ENCODE measurements around the gene ALAS1. TPM values are rescaled to one million over a fixed set of nuclear protein-coding genes. Genes with fewer than 3 reads are reported as not detected.

The ALAS1 gene
- 41.9 TPM for total RNA-seq

GRCh38 chr3:52197842-52198625, at the start of gene ALAS1:
Gene ALAS1 (plus strand): TSS chr3:52198160. CDS start chr3:52199242, 1,082 bp downstream.

GRCh38 chr3:52154135-52155094, 43.5 kb upstream of the ALAS1 start, which contains the start of gene POC1A:
Gene POC1A (minus strand): TSS chr3:52154423. CDS start chr3:52154372, 51 bp downstream.

GRCh38 chr3:52225452-52226228, 27.7 kb downstream of the ALAS1 start, which contains the start of gene TLR9:
Gene TLR9 (minus strand): TSS chr3:52225645. CDS start chr3:52225529, 116 bp downstream.

GRCh38 chr3:52238761-52239701, 41.1 kb downstream of the ALAS1 start, which contains the start of gene TWF2:
Gene TWF2 (minus strand): TSS chr3:52239158. CDS start chr3:52239016, 142 bp downstream.

GRCh38 chr3:52245322-52246263, 47.6 kb downstream of the ALAS1 start, which contains the start of gene PPM1M:
Gene PPM1M (plus strand): TSS chr3:52245759. CDS start chr3:52245825, 66 bp downstream.

Other genes with a start within 250 kb of the ALAS1 start
- gene GPR62, start 242.8 kb upstream of the ALAS1 start, total RNA-seq: 0.06 TPM
- gene PCBP4, start 230.7 kb upstream of the ALAS1 start, total RNA-seq: 46.2 TPM
- 54.7 TPM for gene ABHD14B, start 224.1 kb upstream of the ALAS1 start, total RNA-seq
- gene ABHD14A, start 223.1 kb upstream of the ALAS1 start, total RNA-seq: 17.0 TPM
- 47.4 TPM for gene ACY1, start 214.6 kb upstream of the ALAS1 start, total RNA-seq
- 787 TPM for gene RPL29, start 202.3 kb upstream of the ALAS1 start, total RNA-seq
- 12.1 TPM for gene DUSP7, start 141.6 kb upstream of the ALAS1 start, total RNA-seq
- gene POC1A, start 43.7 kb upstream of the ALAS1 start, total RNA-seq: 7.1 TPM
- not detected for gene TLR9, start 27.5 kb downstream of the ALAS1 start, total RNA-seq
- gene TWF2, start 41.0 kb downstream of the ALAS1 start, total RNA-seq: 36.0 TPM
- gene PPM1M, start 47.6 kb downstream of the ALAS1 start, total RNA-seq: 15.0 TPM
- gene WDR82, start 80.5 kb downstream of the ALAS1 start, total RNA-seq: 74.4 TPM
- gene GLYCTK, start 89.7 kb downstream of the ALAS1 start, total RNA-seq: 22.8 TPM
- 13.1 TPM for gene DNAH1, start 118.2 kb downstream of the ALAS1 start, total RNA-seq
- gene BAP1, start 211.8 kb downstream of the ALAS1 start, total RNA-seq: 61.2 TPM
- 8.2 TPM for gene PHF7, start 212.5 kb downstream of the ALAS1 start, total RNA-seq
- 10.2 TPM for gene SEMA3G, start 246.9 kb downstream of the ALAS1 start, total RNA-seq